AML-193 (cell line): ENCODE data around the gene POP5.
"Not testable (repeated sequence)": the region's sequence is repeated elsewhere in the genome, so short reads cannot be mapped to it uniquely, and the experiment has no call there.

Experiments used
- DNase-seq, 2 experiments: peaks; one replicate each; lab custom pipeline; 2025; lab: John Stamatoyannopoulos, UW

POP5 gene

GRCh38 chr12:120536064-120536791, 45.0 kb downstream of the POP5 start:
- peak in 1 of 2 experiments; percentile 16 for DNase-seq

GRCh38 chr12:120534703-120535655, 46.2 kb downstream of the POP5 start:
- peak; percentile 27 to 42 for DNase-seq

GRCh38 chr12:120534203-120534702, 46.9 kb downstream of the POP5 start, which contains the start of gene RNF10:
Gene RNF10 (plus strand): TSS chr12:120534356. CDS start chr12:120534812, 456 bp downstream.
- DNase-seq, result peak; percentile 62 to 67

- DNase-seq, result no peak
Measured at GRCh38 chr12:120532701-120533238, 48.4 kb downstream of the POP5 start.

GRCh38 chr12:120530418-120530761, 50.8 kb downstream of the POP5 start:
- DNase-seq, result not testable (repeated sequence)

GRCh38 chr12:120529641-120530417, 51.4 kb downstream of the POP5 start:
- DNase-seq, result peak in 1 of 2 experiments; percentile 40

- peak; percentile 62 to 72 for DNase-seq
Measured at GRCh38 chr12:120528861-120529525, 52.2 kb downstream of the POP5 start, which contains the start of gene COQ5. Gene COQ5 (minus strand): TSS chr12:120529158. CDS start chr12:120529141, 17 bp downstream.
